Kidney (tissue), 14 donors: ENCODE measurements around the gene PACSIN2. TPM values are rescaled to one million over a fixed set of nuclear protein-coding genes. Genes with fewer than 3 reads are reported as not detected.

Experiments used
- DNase-seq, 5 donors: peaks; one replicate each; pipeline ENCODE4 v3.0.0-alpha.2; 2013 to 2020
- FAIRE-seq: peaks from 2 replicates; lab custom pipeline; 2012; peaks lifted over from hg19 to GRCh38; lab: Jason Lieb, UNC
- H3K27ac ChIP-seq, 2 donors: one replicate each; pipeline ENCODE4 v1.7.0; 2013; ENCODE audit warnings: low read depth in 2 of 2, low read length in 2 of 2, inconsistent platforms in 1 of 2
- H3K27me3 ChIP-seq: one replicate; pipeline ENCODE4 v1.7.1; 2013; ENCODE audit warnings: low read length, inconsistent platforms; ENCODE audit not compliant: control insufficient read depth, insufficient read depth
- H3K36me3 ChIP-seq, 3 donors: one replicate each; pipeline versions ENCODE4 v1.7.0 to v1.7.1; 2013; ENCODE audit warnings: low read length in 3 of 3, control low read depth in 1 of 3, inconsistent platforms in 1 of 3; ENCODE audit not compliant: insufficient read depth in 3 of 3, control insufficient read depth in 2 of 3
- H3K4me1 ChIP-seq, 3 donors: one replicate each; pipeline versions ENCODE4 v1.7.0 to v1.7.1; 2013; ENCODE audit warnings: low read length in 3 of 3, inconsistent platforms in 1 of 3, low read depth in 1 of 3; ENCODE audit not compliant: control insufficient read depth in 2 of 3, insufficient read depth in 2 of 3
- H3K4me3 ChIP-seq, 3 donors: one replicate each; pipeline versions ENCODE4 v1.7.0 to v1.8.1; 2013; ENCODE audit warnings: low read length in 3 of 3, control low read depth in 1 of 3, inconsistent platforms in 1 of 3
- H3K9ac ChIP-seq, 3 donors: one replicate each; pipeline versions ENCODE4 v1.7.0 to v1.7.1; 2013; ENCODE audit warnings: low read length in 3 of 3, control low read depth in 1 of 3, inconsistent platforms in 1 of 3
- H3K9me3 ChIP-seq, 3 donors: one replicate each; pipeline versions ENCODE4 v1.7.0 to v1.7.1; 2013; ENCODE audit warnings: low read length in 3 of 3, control low read depth in 1 of 3, inconsistent platforms in 1 of 3; ENCODE audit not compliant: control insufficient read depth in 2 of 3, insufficient read depth in 1 of 3
- CTCF ChIP-seq: IDR thresholded peaks from 3 replicates; pipeline ENCODE4 v1.5.1; 2012; ENCODE audit warnings: mild to moderate bottlenecking, moderate library complexity, borderline replicate concordance; ENCODE audit not compliant: insufficient read depth; ENCODE audit errors: extremely low read depth
- intact Hi-C: fragments of 100-400 bp; cut with DNase I; formaldehyde crosslinking; loops from one replicate; pipeline ENCODE4 v1.11.1; 2022
- polyA plus RNA-seq: library from polyadenylated mRNA; stranded (reverse); fragments of 350-450 nt; fragmentation: Illumina TruSeq; extraction: RNeasy Lipid Tissue Mini Kit (QIAGEN cat#74804); gene quantifications from one replicate; pipeline ENCODE4 v1.2.3, GENCODE V29; 2014; ENCODE audit warnings: low read depth, low replicate concordance; ENCODE audit not compliant: insufficient read depth
- total RNA-seq: library from RNA; stranded (reverse); fragmentation: NEBNext Ultra II Directional; extraction: Animal tissue kit (Norgen Biotek cat#: 25700); gene quantifications from one replicate; pipeline ENCODE4 v1.2.1, GENCODE V29; 2021
- donor health status: control.
- donor health status: control.
- donor health status: control.
- donor health status: control.
- donor health status: control.
- donor health status: DM: yes; HTN: yes; CAD: no.
- donor health status: Normal renal cell carcinoma (clear cell type).

The PACSIN2 gene
- total and polyA plus RNA-seq, 2 donors from 2014 or later = 56.3 to 105 TPM

- no peak overlapping the region for H3K9ac ChIP-seq
- H3K4me3 ChIP-seq = no peak overlapping the region
- H3K27ac ChIP-seq = no peak overlapping the region
- H3K4me1 ChIP-seq = no peaks in the 10 kb centered on the region
- FAIRE-seq = no peak
- H3K36me3 ChIP-seq = no peaks in the 10 kb centered on the region
- intact Hi-C loops = loop anchor here (10.0 kb wide), 1 partner anchor 174 kb away; no protein-coding TSS in a partner anchor
- no peak for TF ChIP-seq CTCF
- no peaks in the 10 kb centered on the region for H3K27me3 ChIP-seq
- no peak for DNase-seq
- no peaks in the 10 kb centered on the region for H3K9me3 ChIP-seq
Observed at GRCh38 chr22:43038325-43038724, 23.4 kb upstream of the PACSIN2 start.

- no peak for FAIRE-seq
- no peak overlapping the region for H3K9ac ChIP-seq
Observed at GRCh38 chr22:43036282-43036829, 21.4 kb upstream of the PACSIN2 start.

GRCh38 chr22:43035250-43035649 is 20.3 kb upstream of the PACSIN2 start:
- intact Hi-C loops = loop anchor here (10.0 kb wide), 1 partner anchor 170 kb away; no protein-coding TSS in a partner anchor
- H3K27me3 ChIP-seq = no peaks in the 10 kb centered on the region
- no peaks in the 10 kb centered on the region for H3K9me3 ChIP-seq
- no peak overlapping the region for H3K9ac ChIP-seq
- H3K36me3 ChIP-seq = no peaks in the 10 kb centered on the region
- no peak overlapping the region for H3K4me3 ChIP-seq
- H3K4me1 ChIP-seq = no peaks in the 10 kb centered on the region
- TF ChIP-seq CTCF = no peak
- no peak overlapping the region for H3K27ac ChIP-seq
- DNase-seq (no peak), FAIRE-seq (no peak)

More at GRCh38 chr22:43036282-43036829, 21.4 kb upstream of the PACSIN2 start:
- Histone ChIP-seq H3K27me3 (no peaks in the 10 kb centered on the region), H3K36me3 (no peaks in the 10 kb centered on the region), H3K27ac (no peak overlapping the region), H3K4me1 (no peaks in the 10 kb centered on the region), H3K4me3 (no peak overlapping the region), H3K9me3 (no peaks in the 10 kb centered on the region)
- peak in 4 of 5 donors; percentile 16 to 85 (median 58) for DNase-seq
- intact Hi-C loops = loop anchor here (10.0 kb wide), 1 partner anchor 172 kb away; no protein-coding TSS in a partner anchor
- no peak for TF ChIP-seq CTCF

- H3K4me1 ChIP-seq = no peaks in the 10 kb centered on the region
- DNase-seq (no peak), FAIRE-seq (no peak)
- H3K27ac ChIP-seq = no peak overlapping the region
- no peak overlapping the region for H3K9ac ChIP-seq
- no peaks in the 10 kb centered on the region for H3K36me3 ChIP-seq
- intact Hi-C loops = loop anchor here (10.0 kb wide), 1 partner anchor 167 kb away; no protein-coding TSS in a partner anchor
- no peak overlapping the region for H3K4me3 ChIP-seq
- H3K9me3 ChIP-seq = no peaks in the 10 kb centered on the region
- TF ChIP-seq CTCF = no peak
- no peaks in the 10 kb centered on the region for H3K27me3 ChIP-seq
Observed at GRCh38 chr22:43031617-43032016, 16.7 kb upstream of the PACSIN2 start.
